ENCODE data around the gene COL11A2.

GRCh38 chr6:33167374-33168283 is 24.6 kb downstream of the COL11A2 start:
- TF ChIP-seq, protein P1, sequence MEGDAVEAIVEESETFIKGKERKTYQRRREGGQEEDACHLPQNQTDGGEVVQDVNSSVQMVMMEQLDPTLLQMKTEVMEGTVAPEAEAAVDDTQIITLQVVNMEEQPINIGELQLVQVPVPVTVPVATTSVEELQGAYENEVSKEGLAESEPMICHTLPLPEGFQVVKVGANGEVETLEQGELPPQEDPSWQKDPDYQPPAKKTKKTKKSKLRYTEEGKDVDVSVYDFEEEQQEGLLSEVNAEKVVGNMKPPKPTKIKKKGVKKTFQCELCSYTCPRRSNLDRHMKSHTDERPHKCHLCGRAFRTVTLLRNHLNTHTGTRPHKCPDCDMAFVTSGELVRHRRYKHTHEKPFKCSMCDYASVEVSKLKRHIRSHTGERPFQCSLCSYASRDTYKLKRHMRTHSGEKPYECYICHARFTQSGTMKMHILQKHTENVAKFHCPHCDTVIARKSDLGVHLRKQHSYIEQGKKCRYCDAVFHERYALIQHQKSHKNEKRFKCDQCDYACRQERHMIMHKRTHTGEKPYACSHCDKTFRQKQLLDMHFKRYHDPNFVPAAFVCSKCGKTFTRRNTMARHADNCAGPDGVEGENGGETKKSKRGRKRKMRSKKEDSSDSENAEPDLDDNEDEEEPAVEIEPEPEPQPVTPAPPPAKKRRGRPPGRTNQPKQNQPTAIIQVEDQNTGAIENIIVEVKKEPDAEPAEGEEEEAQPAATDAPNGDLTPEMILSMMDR (IDR thresholded peaks at IDR 0.05; ENCODE audit: insufficient read depth, low read length, poor library complexity, severe bottlenecking) = no peak
- TF ChIP-seq EZH2phosphoT487 (conservative IDR thresholded peaks at IDR 0.05; ENCODE audit: low read length) = no peak

Data from SU-DHL-6 (cell line).